H1 (cell line): ENCODE results near the gene VDR. TPM values are rescaled to one million over a fixed set of nuclear protein-coding genes. Genes with fewer than 3 reads are reported as not detected.

ENCODE experiments used
- ASH2L ChIP-seq: fragments of 200-600, 300-600 bp; sonication (generic); IDR thresholded peaks from one replicate; pipeline ENCODE4 v1.7.1; 2017; ENCODE audit warnings: low read length
- EGR1 ChIP-seq: IDR thresholded peaks from 2 replicates; pipeline ENCODE4 v1.6.1; 2011; ENCODE audit warnings: low read depth, low read length, borderline replicate concordance
- EP300 ChIP-seq, 2 experiments: IDR thresholded peaks; 1 replicate in 1 of 2; 2 replicates in 1 of 2; pipeline ENCODE4 v1.6.1; 2011 to 2012; ENCODE audit warnings: low read depth in 2 of 2, low read length in 2 of 2, mild to moderate bottlenecking in 2 of 2, borderline replicate concordance in 1 of 2, inconsistent platforms in 1 of 2, moderate library complexity in 1 of 2
- KDM1A ChIP-seq: fragments of 200-600, 300-600 bp; sonication (generic); IDR thresholded peaks from 2 replicates; pipeline ENCODE4 v1.7.1; 2016; ENCODE audit warnings: mild to moderate bottlenecking, low read length, borderline replicate concordance
- polyA plus RNA-seq, 7 experiments: library from polyadenylated mRNA; depleted of rRNA in 3 of 7; stranded (reverse) in 5 of 7; unstranded in 2 of 7; fragments of >200 nt in 5 of 7; fragments of 200-250 nt in 2 of 7; gene quantifications; 1 replicate in 5 of 7; 2 replicates in 1 of 7; 4 replicates in 1 of 7; pipeline versions ENCODE4 v1.2.1 to v1.2.3, GENCODE V29; 2011 to 2013; ENCODE audit warnings: missing spikeins in 2 of 7, mixed read lengths in 2 of 7
- total RNA-seq: library from RNA; stranded (reverse); fragmentation: NEBNext Ultra II Directional; extraction: Animal tissue kit (Norgen Biotek cat#: 25700); gene quantifications from 2 replicates; pipeline ENCODE4 v1.2.1, GENCODE V29; 2021

The VDR gene
- total and polyA plus RNA-seq, 2 of the 8 experiments (the other 6 are each of a cell fraction or from before 2014, with no cell fraction given) = 0.44 to 0.65 TPM

DNA sequence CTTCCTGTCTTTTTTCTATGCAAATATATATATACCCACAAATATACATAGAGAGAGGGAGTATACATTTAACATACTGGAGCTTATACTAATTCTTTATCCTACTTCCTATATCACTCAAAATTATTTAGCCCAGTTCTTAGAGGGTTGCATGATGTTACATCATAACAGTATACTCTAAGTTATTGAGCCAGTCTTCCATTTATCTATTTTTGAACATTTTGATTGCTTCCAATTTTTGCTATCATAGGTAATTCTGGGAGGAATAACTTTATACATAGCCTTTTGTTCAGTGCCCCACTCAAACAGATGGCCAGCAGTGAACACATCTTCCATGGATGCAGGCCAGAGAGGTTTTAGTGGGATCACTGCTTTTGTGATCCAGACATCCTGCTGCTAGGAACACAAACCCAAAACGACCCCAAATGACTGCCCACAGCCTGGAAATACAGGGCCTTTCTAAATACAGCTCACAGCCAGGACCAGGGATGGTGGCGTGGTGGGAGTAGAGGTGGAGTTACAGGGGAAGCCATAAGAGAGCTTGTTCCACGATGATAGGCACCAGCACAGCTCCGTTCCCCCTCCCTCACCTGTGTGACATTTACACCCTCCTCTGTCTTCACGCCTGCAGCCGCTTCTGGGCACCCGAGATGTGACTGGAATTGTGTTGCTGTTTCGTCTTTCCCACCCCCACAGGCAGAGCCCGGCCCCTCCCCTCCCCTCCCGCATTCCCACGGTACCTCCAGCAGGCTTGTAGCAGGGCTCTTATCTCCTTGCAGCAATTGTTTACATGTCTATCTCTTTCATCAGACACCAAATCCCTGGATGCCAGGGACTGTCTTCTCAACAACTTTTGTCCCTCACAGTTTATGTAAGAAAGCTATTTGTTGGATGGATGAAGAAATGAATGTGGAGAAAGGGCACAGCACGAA is 54.4 kb downstream of the VDR start (continued):
- no peak for TF ChIP-seq ASH2L
- no peak for TF ChIP-seq EGR1
- TF ChIP-seq EP300 (IDR thresholded peaks at IDR 0.05; ENCODE audit: borderline replicate concordance in 1 of 2, low read depth in 2 of 2, low read length in 2 of 2) = no peak
- no peak for TF ChIP-seq KDM1A
- TF ChIP-seq, all 59 proteins: peak for 0
